GM18867 (cell line): ENCODE results near the gene PLA2G2C.

Experiments
- ATAC-seq: cut with Tn5 transposase; IDR thresholded peaks from one replicate; pipeline ENCODE4 v1.9.1; 2021; ENCODE audit warnings: mild to moderate bottlenecking, moderate library complexity; ENCODE audit not compliant: unreplicated experiment

PLA2G2C gene

DNA sequence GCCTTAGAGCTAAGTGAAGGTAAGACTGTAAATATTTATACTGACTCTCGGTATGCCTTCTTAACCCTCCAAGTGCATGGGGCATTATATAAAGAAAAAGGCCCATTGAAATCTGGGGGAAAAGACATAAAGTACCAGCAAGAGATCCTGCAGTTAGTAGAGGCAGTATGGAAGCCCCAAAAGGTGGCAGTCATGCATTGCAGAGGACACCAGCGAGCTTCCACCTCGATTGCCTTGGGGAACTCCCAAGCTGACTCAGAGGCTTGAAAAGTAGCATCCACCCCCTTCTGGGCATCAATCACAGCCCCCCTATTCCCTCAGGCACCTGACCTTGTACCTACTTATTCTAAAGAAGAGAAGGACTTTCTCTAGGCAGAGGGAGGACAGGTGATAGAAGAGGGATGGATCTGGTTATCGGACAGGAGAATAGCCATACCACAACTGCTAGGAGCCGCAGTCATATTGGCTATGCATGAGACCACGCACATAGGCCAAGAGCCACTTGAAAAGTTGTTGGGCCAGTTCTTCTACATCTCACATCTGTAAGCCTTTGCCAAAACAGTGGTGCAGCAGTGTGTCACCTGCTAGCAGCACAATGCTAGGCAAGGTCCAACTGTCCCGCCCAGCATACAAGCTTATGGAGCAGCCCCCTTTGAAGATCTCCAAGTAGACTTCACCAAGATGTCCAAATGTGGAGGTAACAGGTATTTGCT lies 27.8 kb downstream of the PLA2G2C start:
- no peak for ATAC-seq

DNA sequence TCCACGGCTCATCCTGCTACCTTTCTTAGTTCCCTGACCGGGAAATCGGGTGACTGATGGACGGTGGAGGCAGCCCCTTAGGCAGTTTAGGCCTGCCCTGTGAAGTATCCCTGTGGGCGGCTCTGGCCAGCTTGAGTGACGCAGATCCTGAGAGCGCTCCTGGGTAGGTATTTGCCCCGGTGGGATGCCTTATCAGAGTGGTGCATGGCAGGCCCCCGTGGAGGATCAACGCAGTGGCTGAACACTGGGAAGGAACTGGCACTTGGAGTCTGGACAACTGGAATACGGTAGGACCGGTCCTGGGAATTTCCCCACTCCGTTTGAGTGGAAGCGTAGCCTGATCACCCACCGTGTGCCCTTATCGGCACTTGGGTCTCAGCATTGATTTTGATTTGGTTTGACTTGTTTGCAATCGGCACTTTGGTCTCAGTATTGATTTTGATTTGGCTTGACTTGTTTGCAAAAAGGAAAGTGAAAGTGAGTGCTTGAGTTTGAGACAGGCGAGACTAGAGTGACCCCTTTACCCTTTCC lies 32.0 kb downstream of the PLA2G2C start:
- no peak for ATAC-seq

- no peak for ATAC-seq
Observed at GRCh38 chr1:20153000-20153418, 33.3 kb downstream of the PLA2G2C start.

- ATAC-seq: no peak
Observed at GRCh38 chr1:20152599-20152930, 33.8 kb downstream of the PLA2G2C start.

- peak; percentile 68 for ATAC-seq
Observed at GRCh38 chr1:20151906-20152598, 34.3 kb downstream of the PLA2G2C start.

DNA sequence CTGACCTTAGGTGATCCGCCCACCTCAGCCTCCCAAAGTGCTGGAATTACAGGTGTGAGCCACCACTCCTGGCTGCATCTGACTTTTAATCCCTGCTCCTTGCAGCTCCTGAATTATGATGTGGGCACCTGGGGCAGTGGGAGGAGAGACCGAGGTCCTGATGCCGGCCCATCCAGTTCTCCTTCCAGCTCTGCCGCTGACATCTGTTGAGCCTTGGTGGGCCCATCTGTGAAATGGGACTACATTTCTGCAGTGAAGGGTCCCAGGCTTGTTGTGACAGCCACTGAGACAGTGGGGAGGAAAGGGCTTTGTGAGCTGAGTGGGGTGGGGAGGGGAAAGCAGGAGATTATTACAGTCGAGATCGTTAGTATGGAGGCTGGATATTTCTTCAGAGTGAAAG lies 35.3 kb downstream of the PLA2G2C start:
- no peak for ATAC-seq

DNA sequence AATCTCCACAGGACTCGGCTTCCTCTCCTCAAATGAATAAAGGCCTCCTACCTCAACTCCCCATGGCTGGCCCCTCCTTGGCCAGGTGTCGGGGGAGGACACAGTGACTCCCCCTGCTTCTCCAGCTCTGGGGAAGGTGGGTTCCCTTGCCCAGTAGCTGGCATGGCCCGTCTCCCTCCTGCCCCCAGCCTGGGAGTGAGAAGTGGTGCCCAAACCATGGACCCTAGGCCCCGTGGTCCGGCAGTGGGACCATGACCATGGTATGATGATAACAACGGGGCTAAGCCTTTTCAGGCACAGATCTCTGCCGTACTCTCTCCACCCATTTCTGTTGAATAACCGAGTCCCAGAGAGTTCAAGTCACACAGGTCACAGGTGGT lies 36.0 kb downstream of the PLA2G2C start:
- no peak for ATAC-seq

GRCh38 chr1:20149601-20150325 lies 36.6 kb downstream of the PLA2G2C start:
- ATAC-seq: no peak

- no peak for ATAC-seq
Observed at GRCh38 chr1:20148571-20149500, 37.5 kb downstream of the PLA2G2C start.

DNA sequence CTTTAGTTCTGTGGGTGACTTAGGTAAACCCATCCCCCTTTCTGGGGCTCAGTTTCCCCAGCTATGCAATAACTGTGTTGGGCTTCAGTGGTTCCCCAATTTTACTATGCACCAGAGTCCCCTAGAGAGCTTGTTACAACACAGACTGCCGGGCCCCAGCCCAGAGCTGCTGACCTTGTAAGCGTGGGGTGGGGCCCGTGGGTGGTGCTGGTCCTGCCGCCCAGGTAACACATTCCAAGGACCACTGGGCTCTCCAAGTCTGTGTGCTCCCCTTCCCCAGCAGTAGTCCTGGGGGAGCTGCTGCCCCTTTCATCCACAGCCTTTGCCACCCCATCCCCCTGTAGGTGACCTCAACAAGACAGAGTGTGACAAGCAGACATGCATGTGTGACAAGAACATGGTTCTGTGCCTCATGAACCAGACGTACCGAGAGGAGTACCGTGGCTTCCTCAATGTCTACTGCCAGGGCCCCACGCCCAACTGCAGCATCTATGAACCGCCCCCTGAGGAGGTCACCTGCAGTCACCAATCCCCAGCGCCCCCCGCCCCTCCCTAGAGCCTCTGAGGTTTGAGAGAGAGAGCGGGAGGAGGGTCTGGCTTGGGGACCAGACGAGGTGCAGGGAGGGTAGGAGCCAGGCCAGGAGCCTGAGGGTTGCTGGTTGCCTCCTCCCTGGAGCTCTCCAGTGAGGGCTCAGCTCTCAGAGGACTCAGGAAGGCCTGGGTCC lies 38.3 kb downstream of the PLA2G2C start:
- ATAC-seq: no peak

DNA sequence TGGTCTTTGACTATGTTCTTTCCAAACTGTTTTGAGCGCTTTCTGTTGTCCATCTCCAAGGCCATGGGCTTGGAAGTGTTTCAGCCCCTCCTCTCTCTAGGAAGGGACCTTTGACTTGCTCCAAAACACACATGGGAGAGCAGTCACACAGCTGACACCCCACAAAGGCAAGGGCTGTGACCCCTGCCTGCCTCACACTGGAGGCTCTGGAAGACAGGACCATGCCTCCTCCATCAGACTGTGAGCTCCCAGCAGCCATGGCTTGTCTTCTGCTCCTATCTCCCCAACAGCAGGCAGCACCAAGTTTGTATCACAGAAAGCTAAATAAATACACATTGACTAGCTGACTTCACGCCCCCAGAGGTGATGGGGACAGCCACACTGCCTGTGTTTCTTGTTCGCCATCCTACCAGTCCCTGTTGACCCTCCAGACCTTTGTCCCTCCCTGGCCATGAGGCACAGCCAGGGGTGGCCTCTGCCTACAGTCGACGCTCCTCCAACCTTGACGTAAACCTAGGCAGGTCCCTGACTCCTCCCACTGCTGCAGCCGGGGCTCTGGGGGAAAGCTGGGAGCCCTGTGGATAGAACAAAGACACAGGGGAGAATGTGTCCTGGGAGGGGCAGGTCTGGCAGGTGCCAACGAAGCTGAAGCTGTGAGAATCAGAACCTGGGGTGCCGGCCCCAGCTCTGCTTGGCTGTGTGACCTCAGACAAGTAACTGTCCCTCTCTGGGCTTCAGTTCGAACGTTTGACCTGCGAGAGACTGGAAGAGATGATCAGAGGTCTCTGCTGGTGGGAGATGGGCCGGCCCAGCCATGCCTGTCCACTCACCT lies 42.4 kb downstream of the PLA2G2C start:
- ATAC-seq: no peak

DNA sequence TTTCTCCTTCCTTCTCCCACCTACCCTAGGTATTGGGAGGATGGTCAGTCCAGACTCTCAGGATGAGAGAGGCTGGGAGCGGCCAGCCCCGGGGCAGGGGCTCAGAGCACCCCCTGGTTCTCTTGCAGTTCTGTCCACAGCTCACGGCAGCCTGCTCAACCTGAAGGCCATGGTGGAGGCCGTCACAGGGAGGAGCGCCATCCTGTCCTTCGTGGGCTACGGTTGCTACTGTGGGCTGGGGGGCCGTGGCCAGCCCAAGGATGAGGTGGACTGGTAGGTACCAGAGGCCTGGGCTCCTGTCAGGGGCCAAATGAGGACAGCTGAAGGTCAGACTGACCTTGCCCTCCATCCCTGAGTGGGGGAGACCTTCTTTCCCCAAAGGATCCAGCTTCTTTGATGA lies 43.0 kb downstream of the PLA2G2C start:
- no peak for ATAC-seq

GRCh38 chr1:20142001-20142710 lies 44.2 kb downstream of the PLA2G2C start:
- ATAC-seq: no peak

DNA sequence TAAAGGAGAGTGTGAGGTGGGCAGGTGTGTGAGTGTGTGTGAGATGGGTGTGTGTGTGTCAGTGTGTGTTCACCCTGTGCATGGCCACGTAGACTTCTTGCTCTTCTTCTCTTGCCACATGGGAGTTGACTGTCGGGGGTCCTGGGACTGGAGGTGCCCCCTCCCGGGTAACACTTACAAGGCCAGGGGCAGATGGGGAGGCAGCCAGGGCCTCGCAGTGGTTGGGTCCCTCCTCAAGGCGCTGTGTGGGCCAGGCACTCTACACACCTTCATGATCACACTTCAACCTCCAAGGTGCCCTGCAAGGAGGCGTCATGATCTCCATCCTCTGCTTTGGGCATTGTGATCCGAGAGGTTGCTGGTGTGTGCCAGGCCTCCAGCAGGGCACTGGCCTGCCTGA lies 44.9 kb downstream of the PLA2G2C start:
- ATAC-seq: no peak

- ATAC-seq: no peak
Observed at GRCh38 chr1:20141001-20141400, 45.3 kb downstream of the PLA2G2C start.

- no peak for ATAC-seq
Observed at GRCh38 chr1:20139776-20140612, 46.3 kb downstream of the PLA2G2C start.

DNA sequence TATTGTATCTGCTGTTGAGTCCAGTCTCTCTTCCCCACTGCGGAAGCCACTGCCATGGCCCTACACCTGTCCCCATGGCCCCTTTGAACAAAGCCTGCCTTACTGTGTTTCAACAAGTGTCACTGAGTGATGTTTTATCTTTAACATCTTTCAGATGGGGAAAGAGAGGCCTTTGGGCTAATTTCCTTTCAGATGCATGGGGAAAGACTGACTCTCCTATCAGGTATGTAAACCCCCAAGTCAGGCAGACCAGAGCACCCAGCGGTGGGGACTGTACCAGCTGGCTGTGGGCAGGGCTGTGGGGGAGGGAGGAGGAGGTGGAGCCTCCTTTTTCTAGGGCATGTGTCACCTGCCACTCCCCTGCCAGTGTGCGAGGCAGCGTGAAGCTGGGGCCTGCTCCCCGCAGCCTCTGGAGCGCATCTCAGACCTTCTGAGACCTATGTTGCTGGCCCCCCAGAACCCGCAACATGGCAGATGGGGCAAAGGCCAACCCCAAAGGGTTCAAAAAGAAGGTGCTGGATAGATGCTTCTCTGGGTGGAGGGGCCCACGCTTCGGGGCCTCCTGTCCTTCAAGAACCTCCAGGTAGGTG lies 47.3 kb downstream of the PLA2G2C start, which contains the start of gene PLA2G2F:
TSS of gene PLA2G2F (plus strand) at position 363 of the 590 bp plus-strand sequence. CDS start at position 468, 105 bp downstream.
- ATAC-seq: no peak
